Stimulated activated CD4-positive, alpha-beta T cell treated with anti-CD3 and anti-CD28 coated beads, TNF-alpha, amount 100 ng/mL, for 4 hours (primary cell): ENCODE measurements around the gene TRMU.

Source experiments
- DNase-seq, 3 experiments: peaks; one replicate each; pipeline ENCODE4 v3.0.0-alpha.2; 2020; ENCODE audit warnings: low read depth in 3 of 3

TRMU gene

GRCh38 chr22:46336119-46337078 is 885 bp downstream of the TRMU start:
- DNase-seq, result no peak

DNA sequence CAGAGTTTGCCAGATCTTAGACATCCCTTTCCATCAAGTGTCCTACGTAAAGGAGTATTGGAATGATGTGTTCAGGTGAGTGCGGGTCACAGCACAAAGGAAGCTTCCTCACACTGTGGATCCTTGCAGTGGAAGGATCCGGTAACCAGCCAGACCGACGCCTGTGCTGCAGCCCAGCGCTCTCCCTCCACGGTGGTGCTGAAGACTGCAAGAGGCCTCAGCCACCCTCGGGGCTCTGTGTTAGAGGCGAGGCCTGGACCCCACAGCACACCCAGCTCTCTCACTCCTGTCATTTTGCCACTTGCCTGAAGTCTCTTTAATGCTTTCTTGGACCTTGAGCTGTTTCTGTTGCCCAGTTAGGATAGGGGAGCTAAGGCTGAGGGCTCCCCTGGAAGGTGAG is 2.4 kb downstream of the TRMU start:
- no peak for DNase-seq

DNA sequence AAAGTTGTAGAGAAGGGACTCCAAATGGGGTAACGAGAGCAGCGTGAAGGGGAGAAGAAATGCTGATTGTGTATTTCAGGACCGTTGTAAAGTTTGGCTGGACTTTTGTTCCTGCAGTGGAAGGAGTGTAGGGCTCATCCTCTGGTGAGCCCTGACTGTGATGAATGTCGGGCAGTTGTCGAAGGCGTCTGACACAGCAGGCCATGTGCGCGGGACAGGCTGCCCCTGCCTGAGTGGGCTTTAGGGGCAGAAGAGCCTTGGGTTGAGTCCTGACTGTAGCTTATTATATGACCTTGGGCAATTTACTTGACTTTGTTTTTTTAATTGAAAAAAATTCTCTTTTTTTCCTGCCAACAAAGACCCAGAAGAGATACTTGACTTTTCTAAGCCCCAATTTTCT is 3.1 kb downstream of the TRMU start:
- DNase-seq, result no peak

DNA sequence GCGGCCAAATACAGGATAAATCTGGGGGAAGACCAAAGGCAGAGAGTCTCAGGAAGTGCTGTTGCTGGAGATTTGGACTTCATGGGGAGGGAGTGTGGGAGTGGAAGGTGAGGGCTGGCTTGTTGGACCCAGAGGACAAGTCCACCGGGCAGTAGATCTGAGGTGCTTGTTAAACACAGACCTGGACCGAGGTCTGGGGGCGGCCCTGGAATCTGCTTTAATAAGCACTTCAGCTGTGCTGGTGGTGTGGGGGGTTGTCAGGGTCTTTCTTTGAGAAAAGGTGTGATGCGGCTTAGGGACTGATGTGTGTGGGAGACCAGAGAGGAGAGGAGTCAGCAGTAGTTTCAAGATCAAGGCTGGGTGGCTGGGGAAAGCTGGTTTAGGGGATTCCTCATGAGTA is 4.4 kb downstream of the TRMU start:
- DNase-seq, result no peak

DNA sequence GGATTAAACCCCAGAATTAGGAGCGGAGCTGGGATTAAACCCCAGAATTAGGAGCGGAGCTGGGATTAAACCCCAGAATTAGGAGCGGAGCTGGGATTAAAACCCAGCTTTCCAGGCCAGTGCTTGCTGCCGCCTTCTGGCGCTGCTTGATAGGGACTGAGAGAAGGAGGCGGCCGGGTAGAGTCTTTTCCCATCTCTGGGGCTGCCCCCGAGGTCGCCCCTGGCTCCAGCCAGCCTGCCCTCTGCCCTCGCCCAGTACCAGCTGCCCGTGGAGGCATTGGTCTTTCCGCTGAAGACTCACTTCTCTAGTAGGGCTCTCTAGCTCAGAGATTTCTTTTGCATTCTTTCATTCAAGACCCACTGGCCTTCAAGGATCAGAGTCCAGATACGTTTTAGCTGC is 5.2 kb downstream of the TRMU start:
- DNase-seq, result no peak

- DNase-seq, result no peak
Observed at GRCh38 chr22:46346680-46347405, 11.3 kb downstream of the TRMU start.

DNA sequence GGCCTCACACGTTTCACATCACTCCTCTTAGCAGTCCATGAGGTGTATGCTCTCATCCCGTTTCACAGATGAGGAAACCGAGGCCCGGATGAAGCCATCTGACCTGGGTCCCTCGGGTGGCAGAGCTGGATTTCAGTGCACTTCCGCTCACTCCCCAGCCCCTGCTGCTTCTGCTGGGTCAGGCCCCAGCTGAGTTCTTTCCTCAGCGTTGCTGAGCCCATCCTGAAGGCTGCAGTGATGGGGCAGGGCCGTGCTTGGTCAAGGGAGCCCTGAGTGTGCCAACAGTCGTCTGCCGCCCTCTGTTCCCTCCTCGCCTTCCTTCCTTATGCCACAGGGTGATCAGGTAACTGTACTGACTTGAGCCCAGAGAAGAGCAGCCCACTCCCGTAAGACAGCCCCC is 12.1 kb downstream of the TRMU start:
- no peak for DNase-seq

GRCh38 chr22:46348099-46348695 is 12.7 kb downstream of the TRMU start:
- DNase-seq, result no peak

GRCh38 chr22:46349238-46349637 is 13.7 kb downstream of the TRMU start:
- no peak for DNase-seq

- no peak for DNase-seq
Observed at GRCh38 chr22:46349681-46350080, 14.2 kb downstream of the TRMU start.

DNA sequence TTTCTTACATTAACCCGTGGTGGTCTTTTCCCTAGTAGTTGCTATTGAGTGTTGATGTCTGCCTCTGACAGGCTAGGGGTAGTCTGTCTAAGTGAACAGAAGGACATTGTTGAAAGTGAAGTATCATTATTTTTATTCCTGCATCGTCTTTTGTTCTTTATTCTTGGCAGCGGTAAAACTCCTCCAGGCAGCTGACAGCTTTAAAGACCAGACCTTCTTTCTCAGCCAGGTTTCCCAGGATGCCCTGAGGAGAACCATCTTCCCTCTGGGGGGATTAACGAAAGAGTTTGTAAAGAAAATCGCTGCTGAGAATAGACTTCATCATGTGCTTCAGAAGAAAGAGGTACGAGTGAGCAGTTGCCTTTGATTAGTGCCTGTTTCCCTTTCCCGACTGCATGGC is 14.6 kb downstream of the TRMU start:
- no peak for DNase-seq

DNA sequence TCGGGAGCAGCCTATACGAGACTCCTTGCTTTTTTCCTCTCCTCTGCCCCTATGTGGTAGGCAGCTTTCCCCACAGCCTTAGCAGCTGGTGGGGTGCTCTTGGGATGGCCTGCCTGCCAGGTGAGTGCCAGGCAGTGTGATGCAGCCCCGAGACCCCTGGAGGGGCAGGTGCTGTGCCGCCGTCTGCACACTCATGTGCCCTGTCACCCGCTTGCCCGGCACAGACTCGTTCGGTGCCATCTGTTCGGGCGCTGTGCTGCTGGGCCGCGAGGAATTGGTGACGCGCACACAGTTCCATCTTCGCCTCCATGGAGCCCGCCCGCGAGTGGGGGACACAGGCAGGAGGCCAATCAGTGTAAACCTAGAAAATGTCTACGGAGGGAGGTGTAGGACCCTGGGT is 15.1 kb downstream of the TRMU start:
- DNase-seq, result no peak

GRCh38 chr22:46351131-46351735 is 15.7 kb downstream of the TRMU start:
- no peak for DNase-seq

- DNase-seq, result no peak
Observed at GRCh38 chr22:46351767-46352166, 16.3 kb downstream of the TRMU start.

DNA sequence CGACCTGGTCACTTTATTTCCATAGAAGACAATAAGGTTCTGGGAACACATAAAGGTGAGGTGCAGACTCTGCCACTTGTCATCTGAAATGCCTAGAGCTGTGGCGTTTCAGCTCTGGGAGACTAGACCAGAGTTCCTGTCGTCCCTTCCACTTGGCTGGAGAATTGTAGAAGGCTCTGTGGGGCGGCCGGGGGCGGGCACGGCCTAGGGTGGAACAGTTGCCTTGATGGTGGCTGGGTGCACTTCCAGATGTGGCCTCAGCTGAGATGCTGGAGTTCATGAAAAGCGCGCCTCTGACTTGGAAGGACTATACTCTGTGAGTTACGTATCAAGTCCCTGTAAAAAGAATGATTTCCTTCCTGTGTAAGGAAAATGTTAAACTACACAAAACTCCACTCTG is 16.8 kb downstream of the TRMU start:
- DNase-seq, result no peak

DNA sequence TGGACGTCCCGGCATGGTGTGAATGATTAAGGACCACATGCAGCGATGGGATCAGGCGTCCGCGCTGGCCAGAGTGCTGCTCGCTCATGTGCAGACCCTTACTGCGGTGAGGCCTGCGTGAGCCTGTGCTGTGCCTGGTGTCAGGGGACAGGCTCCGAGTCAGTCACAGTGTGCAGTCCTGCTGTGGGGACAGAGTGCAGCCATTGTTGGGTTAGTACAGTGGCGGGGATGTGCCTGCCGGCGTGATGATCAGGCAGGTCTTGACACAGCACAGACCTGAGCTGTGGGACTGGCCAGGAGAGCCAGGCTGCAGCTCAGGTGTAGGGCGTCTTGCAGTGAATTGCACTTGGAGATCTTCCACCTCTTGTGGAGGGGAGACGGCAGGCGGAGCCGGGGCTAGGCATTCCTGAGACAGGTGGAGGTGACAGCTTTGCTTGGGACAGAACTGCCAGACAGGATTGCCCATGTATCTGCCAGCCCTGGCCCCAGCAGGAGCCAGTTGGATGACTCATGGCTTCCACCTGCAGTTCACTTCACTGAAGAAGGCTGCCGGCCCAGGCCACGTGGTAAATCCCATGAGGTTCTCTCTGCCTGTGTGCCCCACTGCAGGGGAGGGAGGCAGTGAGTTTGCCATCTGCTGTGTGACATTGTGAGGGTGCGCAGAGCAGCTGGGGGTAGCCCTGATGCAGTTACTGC is 17.3 kb downstream of the TRMU start:
- DNase-seq, result no peak

DNA sequence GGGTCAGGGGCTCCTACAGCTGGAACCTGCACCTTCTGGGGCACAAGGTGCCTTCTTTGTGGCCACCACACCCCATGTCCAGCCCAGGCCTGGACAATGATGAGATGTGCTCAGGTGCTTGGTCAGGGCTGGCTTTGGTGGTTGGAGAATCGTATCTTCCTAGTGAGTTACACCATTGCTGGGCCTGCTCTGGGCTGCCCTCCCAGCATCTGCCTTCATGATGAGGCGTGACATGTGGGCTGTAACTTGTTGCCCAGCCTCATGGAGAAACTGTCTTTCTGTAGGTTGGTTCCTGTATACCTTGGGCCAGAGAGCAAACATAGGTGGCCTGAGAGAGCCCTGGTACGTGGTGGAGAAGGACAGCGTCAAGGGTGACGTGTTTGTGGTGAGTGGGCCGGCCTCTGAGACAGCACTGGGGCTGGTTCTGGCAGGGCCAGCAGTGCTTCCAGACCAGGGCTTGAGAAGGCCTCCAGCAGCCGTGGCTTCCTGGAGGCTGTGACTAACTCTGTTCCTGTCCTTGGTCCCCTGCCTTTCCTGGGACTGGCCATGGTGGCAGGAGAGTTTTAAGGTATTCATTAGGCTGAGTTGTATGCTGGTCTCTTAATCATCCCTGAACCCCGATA is 18.1 kb downstream of the TRMU start:
- DNase-seq, result no peak

DNA sequence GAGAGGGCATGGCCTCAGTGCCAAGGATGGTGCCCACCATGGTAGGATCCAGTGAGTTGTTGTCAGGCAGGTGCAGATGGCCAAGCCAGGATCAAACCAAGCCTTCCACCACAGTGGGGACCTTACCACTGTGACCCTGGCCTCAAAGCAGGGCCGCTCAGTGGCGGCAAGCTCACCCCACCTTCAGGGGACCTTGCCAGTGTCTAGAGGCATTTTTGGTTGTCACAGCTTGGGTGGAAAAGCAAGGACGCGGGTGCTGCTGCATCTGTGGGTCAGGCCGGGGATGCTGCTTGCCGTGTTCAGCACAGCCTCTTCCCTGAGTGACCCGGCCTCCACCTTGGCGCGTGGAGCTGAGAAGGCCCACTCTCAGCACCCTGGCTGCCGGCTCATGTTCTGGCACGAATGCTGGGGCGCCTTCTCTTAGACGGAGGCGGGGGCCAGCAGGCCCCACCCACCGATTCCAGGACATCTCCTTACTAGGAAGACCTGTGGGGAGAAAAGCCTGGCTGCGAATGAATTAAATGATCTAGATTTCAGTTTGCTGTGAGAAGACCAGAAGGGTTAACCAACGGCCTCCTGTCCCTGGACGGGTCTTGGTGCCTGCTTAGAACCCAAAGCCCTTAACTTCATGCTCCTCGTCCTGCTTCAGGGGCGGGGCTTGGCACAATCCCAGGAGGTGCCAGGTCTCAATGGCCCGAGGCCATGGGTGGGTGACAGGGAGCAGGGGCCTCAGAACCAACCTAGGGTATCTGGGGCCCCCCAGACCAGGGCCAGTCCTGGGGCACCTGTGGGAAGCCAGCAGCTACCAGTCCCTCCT is 18.9 kb downstream of the TRMU start:
- no peak for DNase-seq

DNA sequence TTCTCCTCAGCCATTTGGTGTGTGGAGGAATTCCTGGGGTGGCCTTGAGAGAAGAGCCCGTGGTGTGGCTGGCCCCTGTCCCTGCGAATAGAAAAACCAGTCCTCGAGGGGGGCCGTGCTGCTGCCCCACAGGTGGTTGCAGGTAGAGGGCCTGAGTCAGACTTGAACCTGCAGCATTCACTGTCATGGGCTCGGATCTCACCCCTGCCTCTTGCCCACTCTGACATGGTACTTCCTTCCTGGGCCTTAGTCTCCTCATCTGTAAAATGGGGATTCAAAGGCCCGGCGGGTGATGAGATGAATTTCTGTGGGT is 19.4 kb downstream of the TRMU start:
- no peak for DNase-seq

- DNase-seq, result peak; percentile 27 to 33 (median 27)
Observed at GRCh38 chr22:46355369-46355995, 20.0 kb downstream of the TRMU start.
